Neutrophil (primary cell): ENCODE data around the gene ENPP7.

Experiments
- H3K27ac ChIP-seq: fragments of 200-600 bp; sonication (generic); 2 replicates; pipeline ENCODE4 v1.5.1; 2016; ENCODE audit warnings: mild to moderate bottlenecking, moderate library complexity
- H3K27me3 ChIP-seq: fragments of 200-600 bp; sonication (generic); 2 replicates; pipeline ENCODE4 v1.6.0; 2016; ENCODE audit warnings: mild to moderate bottlenecking
- H3K36me3 ChIP-seq: fragments of 200-600 bp; sonication (generic); 2 replicates; pipeline ENCODE4 v1.5.1; 2017
- H3K4me1 ChIP-seq, 2 experiments: fragments of 200-600 bp in 1 of 2; sonication (generic) in 1 of 2; 1 replicate in 1 of 2; 2 replicates in 1 of 2; pipeline versions ENCODE4 v1.5.1 to v1.6.1; 2013 to 2016; ENCODE audit warnings: low read depth in 1 of 2, low read length in 1 of 2, mild to moderate bottlenecking in 1 of 2, moderate library complexity in 1 of 2; ENCODE audit not compliant: control insufficient read depth in 1 of 2, insufficient read depth in 1 of 2
- H3K4me3 ChIP-seq, 2 experiments: fragments of 200-600 bp in 1 of 2; sonication (generic) in 1 of 2; 1 replicate in 1 of 2; 2 replicates in 1 of 2; pipeline ENCODE4 v1.5.1; 2013 to 2016; ENCODE audit warnings: low read depth in 1 of 2, low read length in 1 of 2, mild to moderate bottlenecking in 1 of 2, moderate library complexity in 1 of 2
- H3K9me3 ChIP-seq: fragments of 200-600 bp; sonication (generic); 2 replicates; pipeline ENCODE4 v1.5.1; 2016
- CTCF ChIP-seq: fragments of 200-600 bp; sonication (generic); IDR thresholded peaks from 2 replicates; pipeline ENCODE4 v1.5.1; 2016; ENCODE audit warnings: antibody characterized with exemption

ENPP7 gene

GRCh38 chr17:79737046-79737921 is 6.5 kb downstream of the ENPP7 start:
- H3K4me1 ChIP-seq, result peaks cover 5 to 8% of the 10 kb centered on the region in 2 experiments
- H3K27ac ChIP-seq, result no peak overlapping the region
- no peaks in the 10 kb centered on the region for H3K36me3 ChIP-seq
- H3K9me3 ChIP-seq, result no peaks in the 10 kb centered on the region
- no peak overlapping the region for H3K4me3 ChIP-seq
- H3K27me3 ChIP-seq, result peaks cover 42% of the 10 kb centered on the region
- TF ChIP-seq CTCF, result no peak

- Histone ChIP-seq H3K4me1 (peaks cover 2 to 5% of the 10 kb centered on the region in 2 experiments), H3K9me3 (no peaks in the 10 kb centered on the region), H3K27ac (no peak overlapping the region), H3K27me3 (peaks cover 50% of the 10 kb centered on the region), H3K36me3 (no peaks in the 10 kb centered on the region), H3K4me3 (no peak overlapping the region)
- no peak for TF ChIP-seq CTCF
Observed at GRCh38 chr17:79737922-79738578, 7.3 kb downstream of the ENPP7 start.

DNA sequence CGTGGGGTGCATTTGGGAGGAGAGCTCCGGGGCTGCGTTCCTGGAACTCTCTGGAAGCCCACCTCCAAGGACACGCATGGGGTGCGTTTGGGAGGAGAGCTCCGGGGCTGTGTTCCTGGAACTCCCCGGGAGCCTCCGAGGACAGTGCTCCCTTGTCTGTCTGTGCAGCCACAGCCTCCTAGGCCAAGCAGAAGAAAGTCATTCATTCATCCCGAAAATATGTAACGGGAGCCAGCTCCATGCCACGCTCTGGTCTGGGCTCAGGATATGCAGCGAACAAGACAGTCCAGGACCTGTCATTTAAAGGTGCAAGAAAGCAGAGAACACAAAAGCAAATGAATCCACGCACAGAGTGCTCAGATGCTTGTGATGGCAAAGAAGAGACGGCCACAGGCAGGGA is 7.9 kb downstream of the ENPP7 start:
- peaks cover 56% of the 10 kb centered on the region for H3K27me3 ChIP-seq
- H3K9me3 ChIP-seq, result no peaks in the 10 kb centered on the region
- no peak overlapping the region for H3K4me3 ChIP-seq
- H3K27ac ChIP-seq, result no peak overlapping the region
- H3K4me1 ChIP-seq, result peaks cover 0 to 5% of the 10 kb centered on the region in 2 experiments
- H3K36me3 ChIP-seq, result no peaks in the 10 kb centered on the region
- TF ChIP-seq CTCF, result no peak

DNA sequence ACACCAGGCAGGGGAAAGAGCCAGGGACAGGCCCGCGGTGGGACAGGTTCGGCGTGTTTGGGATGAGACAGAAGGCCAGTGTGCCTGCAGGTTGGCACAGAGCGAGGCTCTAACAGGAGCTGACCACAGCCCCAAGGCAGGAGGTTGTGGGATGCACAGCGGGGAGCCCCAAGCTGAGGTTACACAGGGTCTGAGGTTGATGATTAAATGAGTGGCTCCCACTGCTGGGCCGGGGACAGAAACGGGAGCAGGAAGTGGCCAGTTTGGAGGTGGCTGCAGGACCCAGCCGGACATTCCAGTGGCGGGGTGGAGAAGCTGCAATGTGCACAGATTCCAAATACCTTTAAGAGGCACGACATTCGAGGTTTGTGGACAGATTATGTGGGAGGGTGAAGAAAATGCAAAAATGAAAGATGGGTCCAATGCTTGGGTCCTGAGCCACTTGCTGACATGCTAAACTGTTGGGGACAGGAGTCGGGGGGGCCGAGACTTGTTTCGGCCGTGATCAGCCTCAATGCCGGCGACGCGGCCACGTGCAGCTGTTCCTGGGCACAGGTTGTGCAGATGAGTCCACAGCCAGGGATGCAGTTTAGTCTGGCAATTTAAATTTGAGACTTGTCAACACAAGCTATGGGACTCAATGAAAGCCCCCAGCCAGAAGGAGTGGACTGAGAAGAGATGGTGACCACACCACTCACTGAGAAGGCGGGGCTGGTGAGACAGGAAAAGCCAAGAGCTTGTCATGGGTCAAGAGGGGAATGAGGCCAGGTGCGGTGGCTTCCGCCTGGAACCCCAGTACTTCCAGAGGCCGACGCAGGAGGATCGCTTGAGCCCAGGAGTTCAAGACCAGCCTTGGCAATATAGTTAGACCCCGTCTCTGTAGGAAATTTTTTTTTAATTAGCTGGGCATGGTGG is 8.7 kb downstream of the ENPP7 start:
- peaks cover 63% of the 10 kb centered on the region for H3K27me3 ChIP-seq
- no peaks in the 10 kb centered on the region for H3K36me3 ChIP-seq

More for the DNA sequence above, 8.7 kb downstream of the ENPP7 start:
- TF ChIP-seq CTCF, result no peak
- H3K4me1 ChIP-seq, result peaks cover 0 to 5% of the 10 kb centered on the region in 2 experiments
- H3K27ac ChIP-seq, result no peak overlapping the region
- no peaks in the 10 kb centered on the region for H3K9me3 ChIP-seq
- H3K4me3 ChIP-seq, result no peak overlapping the region
